NCI-H1048 (cell line): ENCODE data around the gene GSK3B.

Experiments used
- DNase-seq: peaks from one replicate; lab custom pipeline; 2025; lab: John Stamatoyannopoulos, UW

The GSK3B gene

GRCh38 chr3:120093911-120094775, at the start of gene GSK3B:
Gene GSK3B, minus strand, starts transcription at chr3:120094447. Its CDS starts 1,013 bp downstream, at chr3:120093434.
- DNase-seq = peak; percentile 100

- no peak for DNase-seq
Measured at GRCh38 chr3:120143676-120144075, 49.4 kb upstream of the GSK3B start.

- no peak for DNase-seq
Measured at GRCh38 chr3:120142236-120142635, 48.0 kb upstream of the GSK3B start.

GRCh38 chr3:120140098-120140742, 46.0 kb upstream of the GSK3B start:
- DNase-seq = no peak

GRCh38 chr3:120139140-120139539, 44.9 kb upstream of the GSK3B start:
- DNase-seq = no peak

- DNase-seq = no peak
Measured at GRCh38 chr3:120137548-120137947, 43.3 kb upstream of the GSK3B start.

GRCh38 chr3:120130656-120131055, 36.4 kb upstream of the GSK3B start:
- no peak for DNase-seq

- DNase-seq = no peak
Measured at GRCh38 chr3:120129718-120130513, 35.7 kb upstream of the GSK3B start.

GRCh38 chr3:120129051-120129450, 34.8 kb upstream of the GSK3B start:
- DNase-seq = no peak

- no peak for DNase-seq
Measured at GRCh38 chr3:120125992-120126391, 31.7 kb upstream of the GSK3B start.

- no peak for DNase-seq
Measured at GRCh38 chr3:120119846-120120510, 25.7 kb upstream of the GSK3B start.

- DNase-seq = no peak
Measured at GRCh38 chr3:120114981-120115380, 20.7 kb upstream of the GSK3B start.

- DNase-seq = no peak
Measured at GRCh38 chr3:120114376-120114775, 20.1 kb upstream of the GSK3B start.

- DNase-seq = no peak
Measured at GRCh38 chr3:120113128-120114116, 19.2 kb upstream of the GSK3B start.

GRCh38 chr3:120111898-120112297, 17.7 kb upstream of the GSK3B start:
- no peak for DNase-seq

GRCh38 chr3:120103276-120103675, 9.0 kb upstream of the GSK3B start:
- no peak for DNase-seq

GRCh38 chr3:120102674-120103073, 8.4 kb upstream of the GSK3B start:
- DNase-seq = no peak

- DNase-seq = no peak
Measured at GRCh38 chr3:120102232-120102631, 8.0 kb upstream of the GSK3B start.

- no peak for DNase-seq
Measured at GRCh38 chr3:120101624-120102023, 7.4 kb upstream of the GSK3B start.

- no peak for DNase-seq
Measured at GRCh38 chr3:120100711-120101110, 6.5 kb upstream of the GSK3B start.

GRCh38 chr3:120098710-120099109, 4.5 kb upstream of the GSK3B start:
- DNase-seq = no peak
